ENCODE measurements around the gene PRUNE2. TPM values are rescaled to one million over a fixed set of nuclear protein-coding genes. Genes with fewer than 3 reads are reported as not detected.
A peak's percentile ranks its signal among the peaks of the same experiment; 100 is the strongest.

Gene PRUNE2
- total RNA-seq, 1 experiment from 2014 or later, result 3.5 TPM

- H3K36me3 ChIP-seq (ENCODE audit: control insufficient read depth, insufficient read depth, low read length), result no peaks in the 10 kb centered on the region
- H3K27ac Mint-ChIP-seq (ENCODE audit: unreplicated experiment), result no peak overlapping the region
- no peaks in the 10 kb centered on the region for H3K9me3 Mint-ChIP-seq (ENCODE audit: unreplicated experiment)
- no TSS peak for BruUV-seq (replicated peaks)
- intact Hi-C loops (cut with micrococcal nuclease; ENCODE audit: unreplicated experiment), result no loop called here
- H3K27me3 Mint-ChIP-seq (ENCODE audit: insufficient read depth, unreplicated experiment), result no peaks in the 10 kb centered on the region
- no peak overlapping the region for H3K4me3 Mint-ChIP-seq (ENCODE audit: unreplicated experiment)
- TF ChIP-seq CTCF (IDR thresholded peaks at IDR 0.05; ENCODE audit: insufficient read depth in 1 of 2, low read depth in 1 of 2, low read length in 1 of 2, severe bottlenecking in 1 of 2, unreplicated experiment in 1 of 2), result no peak
- no peaks in the 10 kb centered on the region for H3K4me1 ChIP-seq
- H3K36me3 Mint-ChIP-seq (ENCODE audit: insufficient read depth, unreplicated experiment), result no peaks in the 10 kb centered on the region
- no peaks in the 10 kb centered on the region for H3K27me3 ChIP-seq (replicated peaks; ENCODE audit: control insufficient read depth, insufficient read depth, low read length)
- H3K4me3 ChIP-seq (ENCODE audit: low read depth, low read length), result no peak overlapping the region
- ChIA-PET POLR2A (no interaction called here), CTCF (no interaction called here)
- no peaks in the 10 kb centered on the region for H3K9me3 ChIP-seq
- DNase-seq, result no peak
- H3K4me1 Mint-ChIP-seq (ENCODE audit: low read depth, unreplicated experiment), result no peaks in the 10 kb centered on the region
These were observed 38.1 kb upstream of the PRUNE2 start for GRCh38 chr9:76944011-76944410.

GRCh38 chr9:76943054-76943453 lies 37.1 kb upstream of the PRUNE2 start:
- no peak overlapping the region for H3K4me3 ChIP-seq (ENCODE audit: low read depth, low read length)
- no peak for TF ChIP-seq CTCF (IDR thresholded peaks at IDR 0.05; ENCODE audit: insufficient read depth in 1 of 2, low read depth in 1 of 2, low read length in 1 of 2, severe bottlenecking in 1 of 2, unreplicated experiment in 1 of 2)
- Mint-ChIP-seq H3K27me3 (ENCODE audit: insufficient read depth, unreplicated experiment) (no peaks in the 10 kb centered on the region), H3K4me3 (ENCODE audit: unreplicated experiment) (no peak overlapping the region), H3K9me3 (ENCODE audit: unreplicated experiment) (no peaks in the 10 kb centered on the region), H3K4me1 (ENCODE audit: low read depth, unreplicated experiment) (no peaks in the 10 kb centered on the region), H3K36me3 (ENCODE audit: insufficient read depth, unreplicated experiment) (no peaks in the 10 kb centered on the region), H3K27ac (ENCODE audit: unreplicated experiment) (no peak overlapping the region)
- ChIA-PET CTCF (no interaction called here), POLR2A (no interaction called here)
- no TSS peak for BruUV-seq (replicated peaks)
- H3K36me3 ChIP-seq (ENCODE audit: control insufficient read depth, insufficient read depth, low read length), result no peaks in the 10 kb centered on the region
- H3K4me1 ChIP-seq, result no peaks in the 10 kb centered on the region
- no peaks in the 10 kb centered on the region for H3K27me3 ChIP-seq (replicated peaks; ENCODE audit: control insufficient read depth, insufficient read depth, low read length)
- DNase-seq, result peak in 1 of 2 experiments; percentile 0
- intact Hi-C loops (cut with micrococcal nuclease; ENCODE audit: unreplicated experiment), result no loop called here
- H3K9me3 ChIP-seq, result no peaks in the 10 kb centered on the region

- Histone ChIP-seq H3K27me3 (replicated peaks; ENCODE audit: control insufficient read depth, insufficient read depth, low read length) (no peaks in the 10 kb centered on the region), H3K36me3 (ENCODE audit: control insufficient read depth, insufficient read depth, low read length) (no peaks in the 10 kb centered on the region), H3K4me3 (ENCODE audit: low read depth, low read length) (no peak overlapping the region), H3K9me3 (no peaks in the 10 kb centered on the region), H3K4me1 (no peaks in the 10 kb centered on the region)
- H3K27me3 Mint-ChIP-seq (ENCODE audit: insufficient read depth, unreplicated experiment), result no peaks in the 10 kb centered on the region
- intact Hi-C loops (cut with micrococcal nuclease; ENCODE audit: unreplicated experiment), result loop anchor here (2.0 kb wide), 1 partner anchor 64 kb away; no protein-coding TSS in a partner anchor
- DNase-seq, result no peak
- no peak overlapping the region for H3K4me3 Mint-ChIP-seq (ENCODE audit: unreplicated experiment)
- no peak overlapping the region for H3K27ac Mint-ChIP-seq (ENCODE audit: unreplicated experiment)
- ChIA-PET CTCF (no interaction called here), POLR2A (no interaction called here)
- H3K36me3 Mint-ChIP-seq (ENCODE audit: insufficient read depth, unreplicated experiment), result no peaks in the 10 kb centered on the region
- no peaks in the 10 kb centered on the region for H3K4me1 Mint-ChIP-seq (ENCODE audit: low read depth, unreplicated experiment)
- H3K9me3 Mint-ChIP-seq (ENCODE audit: unreplicated experiment), result no peaks in the 10 kb centered on the region
- TF ChIP-seq CTCF (IDR thresholded peaks at IDR 0.05; ENCODE audit: insufficient read depth in 1 of 2, low read depth in 1 of 2, low read length in 1 of 2, severe bottlenecking in 1 of 2, unreplicated experiment in 1 of 2), result no peak
- BruUV-seq (replicated peaks), result no TSS peak
These were observed 26.8 kb upstream of the PRUNE2 start for GRCh38 chr9:76932757-76933156.

All from Caco-2 (cell line).